Mesenchymal stem cell (in vitro differentiated cells and primary cell): ENCODE measurements around the gene USP54.

Experiments used
- DNase-seq: peaks from one replicate; pipeline ENCODE4 v3.0.0-alpha.2; 2013
- H2AFZ ChIP-seq: one replicate; pipeline ENCODE4 v1.6.1; 2013; ENCODE audit warnings: low read depth, mild to moderate bottlenecking, control low read depth, inconsistent platforms, low read length, moderate library complexity
- H2AK5ac ChIP-seq: 2 replicates; pipeline ENCODE4 v1.6.1; 2013; ENCODE audit warnings: low read length, moderate library complexity, mild to moderate bottlenecking, inconsistent platforms; ENCODE audit not compliant: severe bottlenecking
- H2BK120ac ChIP-seq: one replicate; pipeline ENCODE4 v1.6.1; 2013; ENCODE audit warnings: low read depth, mild to moderate bottlenecking, inconsistent platforms, low read length, moderate library complexity
- H2BK12ac ChIP-seq, 2 experiments: one replicate each; pipeline ENCODE4 v1.6.1; 2013; ENCODE audit warnings: inconsistent platforms in 2 of 2, low read length in 2 of 2, mild to moderate bottlenecking in 2 of 2, moderate library complexity in 2 of 2, control low read depth in 1 of 2
- H2BK15ac ChIP-seq: one replicate; pipeline ENCODE4 v1.6.1; 2013; ENCODE audit warnings: mild to moderate bottlenecking, low read depth, inconsistent platforms; ENCODE audit not compliant: poor library complexity, severe bottlenecking
- H2BK5ac ChIP-seq: 2 replicates; pipeline ENCODE4 v1.6.1; 2013; ENCODE audit warnings: low read depth, mild to moderate bottlenecking, low read length, control low read depth, inconsistent platforms; ENCODE audit not compliant: poor library complexity, severe bottlenecking
- H3K14ac ChIP-seq, 2 experiments: one replicate each; pipeline ENCODE4 v1.6.1; 2013; ENCODE audit warnings: inconsistent platforms in 2 of 2, low read length in 2 of 2, control low read depth in 1 of 2, mild to moderate bottlenecking in 1 of 2, moderate library complexity in 1 of 2
- H3K18ac ChIP-seq, 2 experiments: one replicate each; pipeline ENCODE4 v1.6.1; 2013; ENCODE audit warnings: inconsistent platforms in 2 of 2, low read length in 2 of 2, control low read depth in 1 of 2, low read depth in 1 of 2, mild to moderate bottlenecking in 1 of 2
- H3K23ac ChIP-seq, 2 experiments: one replicate each; pipeline ENCODE4 v1.6.1; 2013; ENCODE audit warnings: inconsistent platforms in 2 of 2, low read length in 2 of 2, mild to moderate bottlenecking in 2 of 2, moderate library complexity in 2 of 2, control low read depth in 1 of 2
- H3K27ac ChIP-seq: 2 replicates; pipeline ENCODE4 v1.5.1; 2013; ENCODE audit warnings: mild to moderate bottlenecking, moderate library complexity, low read length, control low read depth, inconsistent platforms; ENCODE audit not compliant: poor library complexity, severe bottlenecking
- H3K27me3 ChIP-seq, 2 experiments: 2 replicates each; pipeline versions ENCODE4 v1.6.1 to v1.7.0; 2013; ENCODE audit warnings: low read length in 2 of 2, mild to moderate bottlenecking in 2 of 2, moderate library complexity in 2 of 2, control low read depth in 1 of 2, inconsistent platforms in 1 of 2; ENCODE audit not compliant: control insufficient read depth in 1 of 2, insufficient read depth in 1 of 2
- H3K36me3 ChIP-seq, 2 experiments: 2 replicates each; pipeline versions ENCODE4 v1.6.1 to v1.7.0; 2013; ENCODE audit warnings: low read length in 2 of 2, control low read depth in 1 of 2, inconsistent platforms in 1 of 2, low read depth in 1 of 2, mild to moderate bottlenecking in 1 of 2; ENCODE audit not compliant: insufficient read depth in 2 of 2, control insufficient read depth in 1 of 2
- H3K4ac ChIP-seq, 2 experiments: one replicate each; pipeline ENCODE4 v1.6.1; 2013; ENCODE audit warnings: inconsistent platforms in 2 of 2, low read length in 2 of 2, mild to moderate bottlenecking in 2 of 2, moderate library complexity in 2 of 2, control low read depth in 1 of 2, low read depth in 1 of 2
- H3K4me1 ChIP-seq: 2 replicates; pipeline ENCODE4 v1.6.1; 2013; ENCODE audit warnings: low read depth, low read length, control low read depth; ENCODE audit not compliant: control insufficient read depth, insufficient read depth
- H3K4me2 ChIP-seq: 2 replicates; pipeline ENCODE4 v1.6.1; 2013; ENCODE audit warnings: low read length, mild to moderate bottlenecking, inconsistent platforms; ENCODE audit not compliant: poor library complexity, severe bottlenecking
- H3K4me3 ChIP-seq, 2 experiments: 2 replicates each; pipeline versions ENCODE4 v1.5.1 to v1.7.0; 2013; ENCODE audit warnings: low read length in 2 of 2, mild to moderate bottlenecking in 2 of 2, control low read depth in 1 of 2, low read depth in 1 of 2; ENCODE audit not compliant: insufficient read depth in 1 of 2
- H3K79me1 ChIP-seq: replicated peaks from 2 replicates; pipeline ENCODE4 v1.6.1; 2013; ENCODE audit warnings: mild to moderate bottlenecking, control low read depth, low read length, inconsistent platforms; ENCODE audit not compliant: poor library complexity, severe bottlenecking
- H3K9ac ChIP-seq: 2 replicates; pipeline ENCODE4 v1.7.0; 2013; ENCODE audit warnings: mild to moderate bottlenecking, low read length, moderate library complexity
- H3K9me3 ChIP-seq: 2 replicates; pipeline ENCODE4 v1.7.0; 2013; ENCODE audit warnings: mild to moderate bottlenecking, low read length; ENCODE audit not compliant: control insufficient read depth
- H4K8ac ChIP-seq: one replicate; pipeline ENCODE4 v1.6.1; 2013; ENCODE audit warnings: inconsistent platforms, mild to moderate bottlenecking, low read length, moderate library complexity
- H4K91ac ChIP-seq: one replicate; pipeline ENCODE4 v1.6.1; 2013; ENCODE audit warnings: mild to moderate bottlenecking, low read length, inconsistent platforms
- WGBS: methylation state at CpG from one replicate; pipeline ENCODE4 v1.1.7; 2013; ENCODE audit warnings: mixed read lengths; 5-methylcytosine and 5-hydroxymethylcytosine counted together

Gene USP54

GRCh38 chr10:73519336-73519735 lies 71.8 kb downstream of the USP54 start:
- no peak overlapping the region for H3K4me2 ChIP-seq
- no peak overlapping the region for H2AFZ ChIP-seq
- H3K14ac ChIP-seq: no peak overlapping the region
- no peak overlapping the region for H3K27ac ChIP-seq
- no peak overlapping the region for H2BK15ac ChIP-seq
- no peak overlapping the region for H4K8ac ChIP-seq
- no peaks in the 10 kb centered on the region for H3K27me3 ChIP-seq
- no peak overlapping the region for H3K4me3 ChIP-seq
- H3K18ac ChIP-seq: no peak overlapping the region
- H2BK5ac ChIP-seq: no peak overlapping the region
- no peak overlapping the region for H2BK12ac ChIP-seq
- no peak overlapping the region for H3K4ac ChIP-seq
- peaks cover 22 to 51% of the 10 kb centered on the region in 2 experiments for H3K36me3 ChIP-seq
- H3K79me1 ChIP-seq: no peaks in the 10 kb centered on the region
- DNase-seq: no peak
- H4K91ac ChIP-seq: no peak overlapping the region
- no peaks in the 10 kb centered on the region for H3K4me1 ChIP-seq
- H2BK120ac ChIP-seq: no peak overlapping the region
- 100% methylated on average over 1 of the region's 3 CpGs for WGBS
- H2AK5ac ChIP-seq: no peak overlapping the region
- no peaks in the 10 kb centered on the region for H3K9me3 ChIP-seq
- H3K9ac ChIP-seq: no peak overlapping the region
- no peak overlapping the region for H3K23ac ChIP-seq

- Histone ChIP-seq H3K4ac (no peak overlapping the region), H3K27ac (no peak overlapping the region), H3K18ac (no peak overlapping the region), H3K4me3 (no peak overlapping the region), H4K91ac (no peak overlapping the region), H3K14ac (no peak overlapping the region), H2BK5ac (no peak overlapping the region), H2BK15ac (no peak overlapping the region), H4K8ac (no peak overlapping the region), H3K27me3 (no peaks in the 10 kb centered on the region), H3K23ac (no peak overlapping the region), H3K4me1 (no peaks in the 10 kb centered on the region), H3K9me3 (no peaks in the 10 kb centered on the region), H2BK12ac (no peak overlapping the region), H3K36me3 (peaks cover 22 to 38% of the 10 kb centered on the region in 2 experiments), H2BK120ac (no peak overlapping the region), H2AK5ac (no peak overlapping the region), H3K4me2 (no peak overlapping the region), H2AFZ (no peak overlapping the region), H3K79me1 (no peaks in the 10 kb centered on the region), H3K9ac (no peak overlapping the region)
- peak; percentile 47 for DNase-seq
- 57% methylated on average over 4 of the region's 4 CpGs for WGBS
These were observed 73.8 kb downstream of the USP54 start for GRCh38 chr10:73517166-73517888.

GRCh38 chr10:73512207-73512743 lies 78.9 kb downstream of the USP54 start:
- peaks cover 13 to 17% of the 10 kb centered on the region in 2 experiments for H3K36me3 ChIP-seq
- H4K91ac ChIP-seq: no peak overlapping the region
- no peaks in the 10 kb centered on the region for H3K27me3 ChIP-seq
- H2BK5ac ChIP-seq: no peak overlapping the region
- H2AFZ ChIP-seq: no peak overlapping the region
- H2BK12ac ChIP-seq: no peak overlapping the region
- no peak overlapping the region for H3K27ac ChIP-seq
- no peak overlapping the region for H3K23ac ChIP-seq
- H3K4ac ChIP-seq: no peak overlapping the region
- H2AK5ac ChIP-seq: no peak overlapping the region
- H3K18ac ChIP-seq: no peak overlapping the region
- no peak overlapping the region for H3K4me3 ChIP-seq
- no peaks in the 10 kb centered on the region for H3K4me1 ChIP-seq
- no peak overlapping the region for H3K4me2 ChIP-seq
- no peak for DNase-seq
- H3K79me1 ChIP-seq: no peaks in the 10 kb centered on the region
- H2BK120ac ChIP-seq: no peak overlapping the region
- no peak overlapping the region for H4K8ac ChIP-seq
- no peak overlapping the region for H3K14ac ChIP-seq
- H2BK15ac ChIP-seq: no peak overlapping the region
- 97% methylated on average over 2 of the region's 4 CpGs for WGBS
- H3K9ac ChIP-seq: no peak overlapping the region
- no peaks in the 10 kb centered on the region for H3K9me3 ChIP-seq

- DNase-seq: no peak
- no peak overlapping the region for H3K9ac ChIP-seq
- H3K14ac ChIP-seq: no peak overlapping the region
- H2AK5ac ChIP-seq: no peak overlapping the region
- no peak overlapping the region for H4K8ac ChIP-seq
- no peak overlapping the region for H3K18ac ChIP-seq
- no peak overlapping the region for H3K27ac ChIP-seq
- H3K36me3 ChIP-seq: peaks cover 6 to 11% of the 10 kb centered on the region in 2 experiments
- H3K4ac ChIP-seq: no peak overlapping the region
- H3K4me1 ChIP-seq: peaks cover 1% of the 10 kb centered on the region
- H3K79me1 ChIP-seq: no peaks in the 10 kb centered on the region
- H3K23ac ChIP-seq: no peak overlapping the region
- no peaks in the 10 kb centered on the region for H3K9me3 ChIP-seq
- H2BK12ac ChIP-seq: no peak overlapping the region
- H2BK120ac ChIP-seq: no peak overlapping the region
- 97% methylated on average over 5 of the region's 5 CpGs for WGBS
- no peak overlapping the region for H3K4me2 ChIP-seq
- no peaks in the 10 kb centered on the region for H3K27me3 ChIP-seq
- H2BK15ac ChIP-seq: no peak overlapping the region
- H2AFZ ChIP-seq: no peak overlapping the region
- no peak overlapping the region for H3K4me3 ChIP-seq
- no peak overlapping the region for H2BK5ac ChIP-seq
- no peak overlapping the region for H4K91ac ChIP-seq
These were observed 81.4 kb downstream of the USP54 start for GRCh38 chr10:73509695-73510094.
